HG03521 (cell line): ENCODE measurements around the gene FAP.
A peak's percentile ranks its signal among the peaks of the same experiment; 100 is the strongest.

Experiments used
- ATAC-seq: cut with Tn5 transposase; IDR thresholded peaks from one replicate; pipeline ENCODE4 v1.9.1; 2021; ENCODE audit warnings: mild to moderate bottlenecking, moderate library complexity; ENCODE audit not compliant: unreplicated experiment

Gene FAP

GRCh38 chr2:162127422-162127821 lies 115.8 kb downstream of the FAP start:
- ATAC-seq = no peak

DNA sequence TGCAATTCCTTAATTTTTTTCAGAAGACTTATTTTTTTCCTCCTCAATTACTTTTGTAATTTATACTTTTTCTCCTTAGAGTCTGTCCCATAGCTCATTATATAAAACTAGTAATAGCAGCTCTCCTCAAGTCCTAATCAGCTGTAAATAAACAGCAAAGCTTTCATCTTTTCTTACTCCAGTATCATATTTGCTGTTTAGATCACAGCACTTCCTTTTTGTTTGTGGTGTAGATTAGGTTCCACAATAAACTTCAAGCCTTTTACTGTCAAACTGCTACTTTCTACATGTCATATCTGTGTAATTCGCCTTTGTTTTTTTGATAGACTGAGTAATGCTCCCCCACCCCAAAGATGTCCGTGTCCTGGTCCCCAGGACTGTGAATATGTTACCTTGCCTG lies 116.7 kb downstream of the FAP start:
- ATAC-seq = no peak

DNA sequence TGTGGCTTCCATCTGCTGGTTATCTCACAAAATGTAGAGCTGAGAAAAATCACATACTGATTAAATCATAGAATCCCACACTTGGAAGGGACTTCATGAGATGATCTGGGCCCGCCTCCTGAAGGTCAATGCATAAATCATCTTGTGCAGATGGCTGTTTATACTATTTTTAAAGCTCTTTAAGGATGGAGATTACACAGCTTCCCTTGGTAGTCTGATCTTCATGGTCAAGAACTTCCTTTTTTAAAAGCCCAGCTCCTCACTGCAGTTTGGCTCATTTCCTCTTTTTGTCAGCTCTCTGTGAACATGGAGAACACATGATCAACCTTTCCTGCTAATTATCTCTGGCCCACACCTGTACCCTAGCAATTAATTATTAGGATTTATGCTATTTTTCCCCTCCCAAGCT lies 117.1 kb downstream of the FAP start:
- peak; percentile 78 for ATAC-seq

GRCh38 chr2:162125138-162125537 lies 118.1 kb downstream of the FAP start:
- ATAC-seq = no peak

DNA sequence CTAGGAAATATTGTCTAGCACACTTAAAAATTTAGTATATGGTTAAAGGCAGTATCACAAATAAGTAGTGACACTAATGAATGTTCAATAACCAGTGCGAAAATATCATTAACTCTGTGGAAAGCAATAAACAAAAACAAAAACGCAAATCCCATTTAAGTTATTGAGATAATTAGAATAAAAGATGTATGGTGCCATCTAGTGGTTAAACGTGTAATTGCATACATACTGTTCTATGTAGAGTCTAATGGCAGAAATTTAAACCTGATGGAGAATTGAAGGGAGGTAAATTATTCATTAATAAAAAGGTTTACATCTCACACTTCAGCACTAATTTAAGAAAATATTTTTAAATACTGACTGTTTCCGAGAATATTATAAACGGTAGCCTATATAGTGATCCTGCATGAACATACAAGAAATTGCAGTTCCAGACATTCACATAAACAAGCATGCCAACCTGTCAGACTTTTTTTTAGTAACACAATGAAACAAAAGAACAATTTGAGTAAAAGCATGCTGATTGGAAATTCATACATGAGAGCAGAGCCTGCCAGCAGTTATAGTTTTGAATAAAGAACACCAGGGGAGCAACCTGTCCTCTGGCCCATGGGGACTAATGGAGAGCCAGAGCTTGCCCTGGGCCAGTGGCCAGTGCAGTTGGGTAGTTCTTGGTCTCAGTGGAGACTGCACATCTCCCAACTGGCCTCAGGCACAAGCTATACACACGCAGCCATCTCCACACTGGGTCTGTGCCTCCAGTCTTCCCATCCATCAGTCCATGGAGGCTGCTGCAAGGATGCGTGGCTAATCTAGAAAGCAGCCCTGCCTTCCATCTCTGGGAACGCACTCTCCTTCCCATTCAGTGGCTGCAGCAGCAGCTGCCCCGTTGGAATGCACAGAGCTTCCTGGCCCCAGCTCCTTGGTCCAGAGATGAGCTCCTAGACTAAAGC lies 119.2 kb downstream of the FAP start:
- ATAC-seq = no peak
